CD4-positive, alpha-beta T cell treated with Interleukin-17A for 4 hours (primary cell): ENCODE results near the gene PDZRN4.
"Not testable (repeated sequence)": the region's sequence is repeated elsewhere in the genome, so short reads cannot be mapped to it uniquely, and the experiment has no call there.

Experiments
- DNase-seq: peaks from one replicate; pipeline ENCODE4 v3.0.0-alpha.2; 2020; ENCODE audit warnings: mixed read lengths

The PDZRN4 gene

GRCh38 chr12:41188058-41188840 lies at the start of gene PDZRN4:
TSS of gene PDZRN4 (plus strand) at chr12:41188320.
- DNase-seq: no peak

- DNase-seq: no peak
Observed at GRCh38 chr12:41140117-41140516, 48.0 kb upstream of the PDZRN4 start.

GRCh38 chr12:41141104-41141503 lies 47.0 kb upstream of the PDZRN4 start:
- no peak for DNase-seq

GRCh38 chr12:41142376-41142775 lies 45.7 kb upstream of the PDZRN4 start:
- no peak for DNase-seq

GRCh38 chr12:41151793-41152192 lies 36.3 kb upstream of the PDZRN4 start:
- DNase-seq: no peak

GRCh38 chr12:41162461-41162860 lies 25.7 kb upstream of the PDZRN4 start:
- no peak for DNase-seq

GRCh38 chr12:41167701-41168100 lies 20.4 kb upstream of the PDZRN4 start:
- DNase-seq: no peak

- no peak for DNase-seq
Observed at GRCh38 chr12:41174602-41175001, 13.5 kb upstream of the PDZRN4 start.

- not testable (repeated sequence) for DNase-seq
Observed at GRCh38 chr12:41179507-41179906, 8.6 kb upstream of the PDZRN4 start.

- no peak for DNase-seq
Observed at GRCh38 chr12:41184864-41185263, 3.3 kb upstream of the PDZRN4 start.

GRCh38 chr12:41186026-41186425 lies 2.1 kb upstream of the PDZRN4 start:
- DNase-seq: no peak

- DNase-seq: no peak
Observed at GRCh38 chr12:41188841-41189394, 798 bp downstream of the PDZRN4 start.

GRCh38 chr12:41189395-41190251 lies 1.5 kb downstream of the PDZRN4 start:
- DNase-seq: no peak

- no peak for DNase-seq
Observed at GRCh38 chr12:41190338-41190737, 2.2 kb downstream of the PDZRN4 start.

GRCh38 chr12:41191549-41191948 lies 3.4 kb downstream of the PDZRN4 start:
- not testable (repeated sequence) for DNase-seq

GRCh38 chr12:41193311-41193710 lies 5.2 kb downstream of the PDZRN4 start:
- DNase-seq: no peak

GRCh38 chr12:41202051-41202450 lies 13.9 kb downstream of the PDZRN4 start:
- no peak for DNase-seq

GRCh38 chr12:41205070-41205709 lies 17.1 kb downstream of the PDZRN4 start:
- DNase-seq: no peak

GRCh38 chr12:41206298-41206697 lies 18.2 kb downstream of the PDZRN4 start:
- no peak for DNase-seq

- DNase-seq: no peak
Observed at GRCh38 chr12:41211448-41211847, 23.3 kb downstream of the PDZRN4 start.

- no peak for DNase-seq
Observed at GRCh38 chr12:41212625-41213024, 24.5 kb downstream of the PDZRN4 start.

- no peak for DNase-seq
Observed at GRCh38 chr12:41213107-41213506, 25.0 kb downstream of the PDZRN4 start.

GRCh38 chr12:41213648-41214047 lies 25.5 kb downstream of the PDZRN4 start:
- DNase-seq: no peak
